PC-3 (cell line): Measurements from ENCODE around the gene SCN10A.

ENCODE experiments used
- CTCF ChIP-seq: fragments of 300-600 bp; sonication (generic); conservative IDR thresholded peaks from 2 replicates; pipeline ENCODE4 v1.5.1; 2017; ENCODE audit warnings: antibody characterized with exemption, low read depth, mild to moderate bottlenecking, low read length
- EZH2 ChIP-seq: fragments of 300-600 bp; sonication (generic); IDR thresholded peaks from one replicate; pipeline ENCODE4 v1.6.1; 2017; ENCODE audit warnings: antibody characterized with exemption, mild to moderate bottlenecking, low read length; ENCODE audit not compliant: unreplicated experiment
- EZH2phosphoT487 ChIP-seq: fragments of 300-600 bp; sonication (generic); IDR thresholded peaks from 2 replicates; pipeline ENCODE4 v1.6.1; 2018; ENCODE audit warnings: mild to moderate bottlenecking, antibody characterized with exemption, low read length, borderline replicate concordance

- TF ChIP-seq EZH2 = no peak
- TF ChIP-seq CTCF = no peak
- TF ChIP-seq EZH2phosphoT487 = no peak
These were observed 42.5 kb downstream of the SCN10A start for GRCh38 chr3:38773528-38773927.
